Ectodermal cell (in vitro differentiated cells): Measurements from ENCODE around the gene SNAI3.

Source experiments
- H3K27ac ChIP-seq: 2 replicates; pipeline ENCODE4 v1.7.0; 2013; ENCODE audit warnings: mild to moderate bottlenecking, low read depth, low read length; ENCODE audit not compliant: insufficient read depth, poor library complexity, severe bottlenecking
- H3K27me3 ChIP-seq: 2 replicates; pipeline ENCODE4 v1.7.0; 2013; ENCODE audit warnings: mild to moderate bottlenecking, low read length; ENCODE audit not compliant: insufficient read depth, control insufficient read depth, poor library complexity, severe bottlenecking
- H3K36me3 ChIP-seq: one replicate; pipeline ENCODE4 v1.7.0; 2013; ENCODE audit warnings: low read length; ENCODE audit not compliant: control insufficient read depth, insufficient read depth
- H3K4me1 ChIP-seq: one replicate; pipeline ENCODE4 v1.7.0; 2013; ENCODE audit warnings: low read length; ENCODE audit not compliant: control insufficient read depth, insufficient read depth
- H3K4me3 ChIP-seq: 2 replicates; pipeline ENCODE4 v1.7.0; 2013; ENCODE audit warnings: low read depth, low read length, control low read depth; ENCODE audit not compliant: insufficient read depth
- H3K9me3 ChIP-seq: 2 replicates; pipeline ENCODE4 v1.7.0; 2013; ENCODE audit warnings: mild to moderate bottlenecking, low read length, moderate library complexity; ENCODE audit not compliant: control insufficient read depth
- WGBS, 2 experiments: methylation state at CpG; one replicate each; pipeline ENCODE4 v1.1.7; 2013; ENCODE audit warnings: missing lambda C conversion rate in 2 of 2; 5-methylcytosine and 5-hydroxymethylcytosine counted together

Gene SNAI3

GRCh38 chr16:88697831-88698615 lies 11.7 kb upstream of the SNAI3 start:
- no peaks in the 10 kb centered on the region for H3K9me3 ChIP-seq
- no peak overlapping the region for H3K4me3 ChIP-seq
- H3K4me1 ChIP-seq, result no peaks in the 10 kb centered on the region
- H3K27me3 ChIP-seq, result no peaks in the 10 kb centered on the region
- 92 to 93% methylated on average over 37 of the region's 37 CpGs for WGBS, 2 experiments
- no peak overlapping the region for H3K27ac ChIP-seq
- H3K36me3 ChIP-seq, result peaks cover 8% of the 10 kb centered on the region

DNA sequence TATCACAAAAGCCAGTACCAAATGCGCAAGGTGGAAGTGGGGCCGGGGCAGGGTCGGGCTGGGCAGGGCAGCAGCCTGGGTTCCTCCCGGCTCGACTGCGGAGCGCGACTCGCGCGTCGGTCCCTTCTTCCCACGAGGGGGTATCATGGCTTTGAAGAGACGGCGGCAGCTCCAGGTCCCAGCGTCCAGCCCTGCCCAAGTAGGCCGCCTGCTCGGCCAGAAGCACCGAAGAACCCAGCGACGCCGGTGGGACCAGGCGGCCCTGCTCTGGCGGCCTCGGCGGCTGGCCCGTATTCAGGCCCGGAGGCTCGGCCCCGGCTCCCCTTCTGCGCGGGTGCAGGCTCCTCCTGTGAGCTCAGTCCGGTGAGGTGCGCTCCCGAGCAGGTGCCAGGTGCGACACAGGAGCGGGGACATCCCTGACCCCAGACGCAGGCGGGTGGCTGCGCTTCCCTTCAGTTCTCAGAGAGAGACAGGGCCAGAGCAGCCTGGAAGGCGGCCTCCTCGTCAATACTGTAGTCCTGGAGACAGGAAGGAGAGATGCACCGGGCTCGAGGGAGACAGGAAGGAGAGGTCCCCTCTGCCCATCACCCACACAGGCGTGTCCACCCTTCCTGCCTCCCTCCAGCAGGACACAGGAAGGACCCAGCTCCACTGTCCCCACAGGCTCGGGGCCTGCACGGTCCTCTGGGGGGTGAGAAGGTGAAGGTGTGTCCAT lies 11.0 kb upstream of the SNAI3 start:
- H3K4me1 ChIP-seq, result no peaks in the 10 kb centered on the region
- H3K4me3 ChIP-seq, result no peak overlapping the region
- 95 to 96% methylated on average over 47 of the region's 47 CpGs for WGBS, 2 experiments

DNA sequence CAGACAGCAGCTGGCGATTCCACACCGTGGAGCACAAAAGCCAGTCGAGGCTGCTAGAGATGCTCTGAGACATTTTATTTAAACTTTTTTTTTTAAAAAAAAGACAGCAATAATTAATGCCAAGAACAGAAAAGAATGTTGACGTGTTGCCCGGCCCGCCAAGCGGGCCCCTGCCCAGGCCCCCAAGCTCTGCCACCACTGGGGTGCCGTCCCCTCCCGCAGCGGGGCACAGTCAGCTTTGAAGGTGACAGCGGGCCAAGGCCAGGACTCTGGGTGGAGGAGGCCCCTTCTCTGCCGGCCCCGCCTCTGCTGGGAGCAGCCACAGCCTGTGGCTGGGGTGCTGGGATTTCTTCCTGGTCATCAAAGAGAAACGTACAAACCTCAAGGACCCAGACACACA lies 10.1 kb upstream of the SNAI3 start:
- Histone ChIP-seq H3K36me3 (peaks cover 8% of the 10 kb centered on the region), H3K4me1 (no peaks in the 10 kb centered on the region), H3K9me3 (no peaks in the 10 kb centered on the region), H3K27me3 (no peaks in the 10 kb centered on the region), H3K4me3 (no peak overlapping the region), H3K27ac (no peak overlapping the region)
- 91 to 94% methylated on average over 14 of the region's 14 CpGs for WGBS, 2 experiments

More for the DNA sequence above, 11.0 kb upstream of the SNAI3 start:
- H3K27ac ChIP-seq, result no peak overlapping the region
- peaks cover 8% of the 10 kb centered on the region for H3K36me3 ChIP-seq
- no peaks in the 10 kb centered on the region for H3K9me3 ChIP-seq
- H3K27me3 ChIP-seq, result no peaks in the 10 kb centered on the region

- peaks cover 4% of the 10 kb centered on the region for H3K27me3 ChIP-seq
- no peaks in the 10 kb centered on the region for H3K9me3 ChIP-seq
- H3K4me1 ChIP-seq, result no peaks in the 10 kb centered on the region
- WGBS, 2 experiments, result 95 to 97% methylated on average over 7 of the region's 7 CpGs
- H3K36me3 ChIP-seq, result peaks cover 8% of the 10 kb centered on the region
- no peak overlapping the region for H3K27ac ChIP-seq
- no peak overlapping the region for H3K4me3 ChIP-seq
Observed at GRCh38 chr16:88695753-88696152, 9.4 kb upstream of the SNAI3 start.

- Histone ChIP-seq H3K36me3 (peaks cover 8% of the 10 kb centered on the region), H3K27ac (no peak overlapping the region), H3K4me3 (no peak overlapping the region), H3K9me3 (no peaks in the 10 kb centered on the region), H3K4me1 (no peaks in the 10 kb centered on the region), H3K27me3 (peaks cover 9% of the 10 kb centered on the region)
- WGBS, 2 experiments, result 93 to 94% methylated on average over 15 of the region's 15 CpGs
Observed at GRCh38 chr16:88695218-88695617, 8.9 kb upstream of the SNAI3 start.

- no peak overlapping the region for H3K4me3 ChIP-seq
- no peaks in the 10 kb centered on the region for H3K9me3 ChIP-seq
- peaks cover 8% of the 10 kb centered on the region for H3K36me3 ChIP-seq
- H3K27me3 ChIP-seq, result peaks cover 12% of the 10 kb centered on the region
- no peak overlapping the region for H3K27ac ChIP-seq
- 89 to 90% methylated on average over 37 of the region's 37 CpGs for WGBS, 2 experiments
- no peaks in the 10 kb centered on the region for H3K4me1 ChIP-seq
Observed at GRCh38 chr16:88694221-88695087, 8.1 kb upstream of the SNAI3 start.

DNA sequence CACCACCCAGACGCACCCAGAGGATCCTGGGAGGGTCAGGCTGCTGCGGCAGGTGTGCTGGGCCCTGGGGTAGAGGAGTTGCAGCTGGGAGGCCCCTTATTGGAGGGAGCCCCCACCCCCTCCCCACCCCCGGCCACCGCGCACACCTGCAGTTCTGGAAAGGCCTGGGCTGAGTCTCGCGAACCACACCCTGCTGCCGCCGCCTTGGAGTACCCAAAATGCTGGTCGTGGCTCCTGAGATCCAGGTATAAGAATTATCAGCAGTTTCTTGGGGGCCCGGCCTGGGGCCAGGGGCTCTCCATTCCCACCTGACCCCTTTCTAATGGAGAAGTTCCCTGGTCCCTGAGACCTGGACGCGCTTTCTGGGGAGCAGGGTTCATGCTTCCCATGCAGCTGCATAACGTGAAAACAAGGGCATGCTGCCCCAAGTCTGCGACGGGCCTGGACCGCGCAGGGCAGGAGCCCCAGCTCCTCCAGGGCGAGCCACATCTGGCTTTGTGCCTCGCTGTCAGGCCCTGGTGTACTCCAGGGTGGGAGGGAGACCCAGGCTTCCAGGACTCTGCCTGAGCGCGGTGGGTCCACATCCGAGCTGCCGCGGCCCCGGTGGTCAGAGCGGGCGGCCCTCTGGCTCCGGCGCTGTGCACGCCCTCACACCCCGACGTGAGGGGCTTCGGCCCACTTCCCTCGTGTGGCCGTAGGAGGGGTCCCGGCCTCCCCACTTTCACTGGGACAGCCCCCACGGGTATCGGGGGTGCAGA lies 7.3 kb upstream of the SNAI3 start:
- 93 to 94% methylated on average over 39 of the region's 39 CpGs for WGBS, 2 experiments
- H3K4me3 ChIP-seq, result no peak overlapping the region
- no peaks in the 10 kb centered on the region for H3K4me1 ChIP-seq
- peaks cover 8% of the 10 kb centered on the region for H3K36me3 ChIP-seq
- H3K9me3 ChIP-seq, result no peaks in the 10 kb centered on the region
- H3K27me3 ChIP-seq, result peaks cover 20% of the 10 kb centered on the region
- H3K27ac ChIP-seq, result no peak overlapping the region

DNA sequence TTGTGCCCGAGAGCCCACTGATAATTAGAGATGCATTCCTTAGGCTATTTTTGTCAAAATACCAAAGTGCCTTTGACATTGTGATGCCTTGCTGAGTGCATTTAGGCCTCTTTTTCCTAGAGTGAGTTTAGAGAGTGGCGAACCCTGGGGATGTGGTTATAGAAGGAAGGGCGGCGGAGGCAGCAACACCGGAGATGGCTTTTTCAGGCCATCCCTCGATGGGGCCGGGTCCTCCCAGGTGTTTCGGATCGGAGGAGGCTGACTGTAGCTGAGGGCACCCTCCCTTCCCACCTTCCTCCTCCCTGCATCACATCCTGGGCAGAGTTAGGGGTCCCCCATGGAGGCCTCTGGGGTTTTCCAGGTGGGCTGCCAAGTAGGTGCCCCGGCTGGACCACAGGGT lies 6.6 kb upstream of the SNAI3 start:
- no peaks in the 10 kb centered on the region for H3K4me1 ChIP-seq
- H3K36me3 ChIP-seq, result peaks cover 3% of the 10 kb centered on the region
- H3K27me3 ChIP-seq, result peaks cover 28% of the 10 kb centered on the region
- WGBS, 2 experiments, result 90 to 94% methylated on average over 10 of the region's 10 CpGs
- no peak overlapping the region for H3K4me3 ChIP-seq
- H3K9me3 ChIP-seq, result no peaks in the 10 kb centered on the region
- no peak overlapping the region for H3K27ac ChIP-seq

GRCh38 chr16:88691924-88692560 lies 5.7 kb upstream of the SNAI3 start:
- Histone ChIP-seq H3K4me3 (no peak overlapping the region), H3K27ac (no peak overlapping the region), H3K4me1 (no peaks in the 10 kb centered on the region), H3K27me3 (peaks cover 36% of the 10 kb centered on the region), H3K36me3 (peaks cover 3% of the 10 kb centered on the region), H3K9me3 (no peaks in the 10 kb centered on the region)
- WGBS, 2 experiments, result 92 to 93% methylated on average over 26 of the region's 26 CpGs
